HEK293 (cell line): ENCODE data around the gene DIP2C.

ENCODE experiments used
- CTCF ChIP-seq: fragments of 450-650 bp; formaldehyde crosslinking; IDR thresholded peaks from 2 replicates; pipeline ENCODE4 v1.5.1; 2016; ENCODE audit warnings: missing biosample characterization, missing genetic modification characterization
- HOXA7 ChIP-seq: sonication (generic); formaldehyde crosslinking; IDR thresholded peaks from 2 replicates; pipeline ENCODE4 v1.8.1; 2022; ENCODE audit warnings: missing genetic modification reagents, borderline replicate concordance
- OSR2 ChIP-seq: fragments of 450-650 bp; formaldehyde crosslinking; IDR thresholded peaks from 2 replicates; pipeline ENCODE4 v1.5.1; 2016; ENCODE audit warnings: missing biosample characterization, missing genetic modification characterization
- PBX3 ChIP-seq: sonication (generic); formaldehyde crosslinking; IDR thresholded peaks from 2 replicates; pipeline ENCODE4 v1.8.1; 2022; ENCODE audit warnings: mild to moderate bottlenecking, moderate library complexity, missing genetic modification reagents
- ZNF266 ChIP-seq: fragments of 450-650 bp; formaldehyde crosslinking; IDR thresholded peaks from 2 replicates; pipeline ENCODE4 v1.5.1; 2016; ENCODE audit warnings: missing biosample characterization, missing genetic modification characterization, low read depth
- ZNF311 ChIP-seq: fragments of 450-650 bp; formaldehyde crosslinking; IDR thresholded peaks from 2 replicates; pipeline ENCODE4 v1.5.1; 2017; ENCODE audit warnings: missing biosample characterization, missing genetic modification characterization, borderline replicate concordance
- ZNF548 ChIP-seq: fragments of 450-650 bp; formaldehyde crosslinking; IDR thresholded peaks from 2 replicates; pipeline ENCODE4 v1.5.1; 2016; ENCODE audit warnings: missing biosample characterization, missing genetic modification characterization
- ZNF610 ChIP-seq: fragments of 450-650 bp; formaldehyde crosslinking; IDR thresholded peaks from 2 replicates; pipeline ENCODE4 v1.5.1; 2016; ENCODE audit warnings: missing biosample characterization, missing genetic modification characterization, borderline replicate concordance
- ZNF639 ChIP-seq: fragments of 450-650 bp; formaldehyde crosslinking; IDR thresholded peaks from 2 replicates; pipeline ENCODE4 v1.5.1; 2016; ENCODE audit warnings: missing biosample characterization, missing genetic modification characterization

GRCh38 chr10:277963-278362 lies 411.5 kb downstream of the DIP2C start:
- TF ChIP-seq ZNF610 (tag by site-specific recombination) (no peak), CTCF (tag by site-specific recombination) (no peak), OSR2 (tag by site-specific recombination) (no peak), ZNF311 (tag by site-specific recombination) (no peak), PBX3 (CRISPR knock-in tag) (no peak), ZNF639 (tag by site-specific recombination) (no peak), HOXA7 (CRISPR knock-in tag) (no peak), ZNF266 (no peak), ZNF548 (tag by site-specific recombination) (no peak)
